PC-9 (cell line): ENCODE data around the gene CD300E. TPM values are rescaled to one million over a fixed set of nuclear protein-coding genes. Genes with fewer than 3 reads are reported as not detected.

ENCODE experiments used
- BruUV-seq: library from RNA; stranded (reverse); fragments of 400-500 nt; replicated peaks from 2 replicates; lab custom pipeline; 2021; lab: Mats Ljungman, UMichigan
- CTCF ChIA-PET: fragments of 300-600 bp; sonication (Branson Sonifier 250); formaldehyde crosslinking; loops from one replicate; lab custom pipeline; 2022; ENCODE audit warnings: antibody characterized with exemption; lab: Charles Lee
- POLR2A ChIA-PET: fragments of 300-600 bp; sonication (Branson Sonifier 250); formaldehyde crosslinking; loops from one replicate; lab custom pipeline; 2022; ENCODE audit warnings: antibody characterized with exemption; ENCODE audit not compliant: unreplicated experiment; lab: Charles Lee
- DNase-seq, 2 experiments: peaks; one replicate each; pipeline versions ENCODE4 v3.0.0 to v3.0.0-alpha.2; 2015 to 2022; ENCODE audit warnings: mixed read lengths in 1 of 2
- H2AFZ ChIP-seq: fragments of 200-600 bp; sonication (generic); 2 replicates; pipeline ENCODE4 v1.8.1; 2017; ENCODE audit warnings: antibody characterized with exemption
- H3F3A ChIP-seq: fragments of 200-600 bp; sonication (generic); 2 replicates; pipeline ENCODE4 v1.8.1; 2017; ENCODE audit warnings: antibody characterized with exemption, mild to moderate bottlenecking, low read depth; ENCODE audit not compliant: insufficient read depth
- H3K27ac ChIP-seq: fragments of 200-600 bp; sonication (generic); 2 replicates; pipeline ENCODE4 v1.6.1; 2016; ENCODE audit warnings: mixed run types
- H3K27me3 ChIP-seq: fragments of 200-600 bp; sonication (generic); 2 replicates; pipeline ENCODE4 v1.6.1; 2016; ENCODE audit warnings: low read depth, mixed run types; ENCODE audit not compliant: insufficient read depth
- H3K36me3 ChIP-seq: fragments of 200-600 bp; sonication (generic); 2 replicates; pipeline ENCODE4 v1.6.1; 2016; ENCODE audit warnings: low read depth, mixed run types
- H3K4me1 ChIP-seq: fragments of 200-600 bp; sonication (generic); replicated peaks from 2 replicates; pipeline ENCODE4 v1.6.1; 2016; ENCODE audit warnings: mixed run types; ENCODE audit not compliant: insufficient read depth
- H3K4me2 ChIP-seq: fragments of 200-600 bp; sonication (generic); 2 replicates; pipeline ENCODE4 v1.6.1; 2017; ENCODE audit warnings: mixed run types
- H3K4me3 ChIP-seq: fragments of 200-600 bp; sonication (generic); 2 replicates; pipeline ENCODE4 v1.6.1; 2016; ENCODE audit warnings: mixed run types
- H3K79me2 ChIP-seq: fragments of 200-600 bp; sonication (generic); 2 replicates; pipeline ENCODE4 v1.6.1; 2017; ENCODE audit warnings: low read depth, mixed run types
- H3K9me2 ChIP-seq: fragments of 200-600 bp; sonication (generic); 2 replicates; pipeline ENCODE4 v1.8.1; 2017; ENCODE audit warnings: mild to moderate bottlenecking; ENCODE audit not compliant: insufficient read depth
- H3K9me3 ChIP-seq: fragments of 200-600 bp; sonication (generic); 2 replicates; pipeline ENCODE4 v1.8.1; 2016; ENCODE audit warnings: low read depth; ENCODE audit not compliant: insufficient read depth
- H4K20me1 ChIP-seq: fragments of 200-600 bp; sonication (generic); 2 replicates; pipeline ENCODE4 v1.8.1; 2017; ENCODE audit not compliant: insufficient read depth
- CTCF ChIP-seq: fragments of 200-600 bp; sonication (generic); conservative IDR thresholded peaks from 2 replicates; pipeline ENCODE4 v1.6.1; 2017; ENCODE audit warnings: mixed run types, antibody characterized with exemption, mild to moderate bottlenecking, moderate library complexity
- EZH2 ChIP-seq: fragments of 200-600 bp; sonication (generic); IDR thresholded peaks from 2 replicates; pipeline ENCODE4 v1.8.0; 2017; ENCODE audit warnings: antibody characterized with exemption, low read depth
- intact Hi-C: fragments of 100-400 bp; cut with micrococcal nuclease; formaldehyde crosslinking; loops from one replicate; pipeline ENCODE4 v1.10.0; 2022; ENCODE audit not compliant: unreplicated experiment
- total RNA-seq: library from RNA; stranded (reverse); gene quantifications from 2 replicates; pipeline ENCODE4 v1.2.3, GENCODE V29; 2021

Gene CD300E
- total RNA-seq, 1 experiment from 2014 or later: not detected

- no peak overlapping the region for H3K4me3 ChIP-seq
- no peaks in the 10 kb centered on the region for H3K4me1 ChIP-seq
- H3F3A ChIP-seq: no peaks in the 10 kb centered on the region
- TF ChIP-seq CTCF: no peak
- TF ChIP-seq EZH2: no peak
- no peak overlapping the region for H3K27ac ChIP-seq
- DNase-seq: no peak
- intact Hi-C loops: no loop called here
- CTCF ChIA-PET: no interaction called here
- H3K9me2 ChIP-seq: no peaks in the 10 kb centered on the region
- H3K9me3 ChIP-seq: no peaks in the 10 kb centered on the region
- POLR2A ChIA-PET: no interaction called here
- H4K20me1 ChIP-seq: no peaks in the 10 kb centered on the region
- H3K27me3 ChIP-seq: peaks cover 95% of the 10 kb centered on the region
- no TSS peak for BruUV-seq
- no peaks in the 10 kb centered on the region for H3K79me2 ChIP-seq
- no peak overlapping the region for H3K4me2 ChIP-seq
- no peak overlapping the region for H2AFZ ChIP-seq
- H3K36me3 ChIP-seq: no peaks in the 10 kb centered on the region
Observed at GRCh38 chr17:74654742-74655141, 31.2 kb upstream of the CD300E start.

GRCh38 chr17:74652020-74652419, 28.5 kb upstream of the CD300E start:
- no TSS peak for BruUV-seq
- no peaks in the 10 kb centered on the region for H3K79me2 ChIP-seq
- H3F3A ChIP-seq: no peaks in the 10 kb centered on the region
- intact Hi-C loops: no loop called here
- no peak overlapping the region for H2AFZ ChIP-seq
- peaks cover 100% of the 10 kb centered on the region for H3K27me3 ChIP-seq
- TF ChIP-seq CTCF (no peak), EZH2 (no peak; the same call in 1 of the 2 replicates)
- H3K9me2 ChIP-seq: no peaks in the 10 kb centered on the region
- no peaks in the 10 kb centered on the region for H3K4me1 ChIP-seq
- H3K9me3 ChIP-seq: no peaks in the 10 kb centered on the region
- ChIA-PET POLR2A (no interaction called here), CTCF (no interaction called here)
- no peak for DNase-seq
- H4K20me1 ChIP-seq: no peaks in the 10 kb centered on the region
- H3K4me2 ChIP-seq: no peak overlapping the region
- no peaks in the 10 kb centered on the region for H3K36me3 ChIP-seq
- H3K4me3 ChIP-seq: no peak overlapping the region
- H3K27ac ChIP-seq: no peak overlapping the region

- H3K27ac ChIP-seq: no peak overlapping the region
- TF ChIP-seq EZH2 (no peak), CTCF (no peak)
- BruUV-seq: no TSS peak
- no peaks in the 10 kb centered on the region for H3K9me2 ChIP-seq
- intact Hi-C loops: no loop called here
- H3K4me3 ChIP-seq: no peak overlapping the region
- CTCF ChIA-PET: no interaction called here
- H3K36me3 ChIP-seq: no peaks in the 10 kb centered on the region
- no peak overlapping the region for H3K4me2 ChIP-seq
- H3K27me3 ChIP-seq: peaks cover 97% of the 10 kb centered on the region
- DNase-seq: no peak
- no peaks in the 10 kb centered on the region for H3F3A ChIP-seq
- H3K79me2 ChIP-seq: no peaks in the 10 kb centered on the region
- no peaks in the 10 kb centered on the region for H3K9me3 ChIP-seq
- H3K4me1 ChIP-seq: no peaks in the 10 kb centered on the region
- H4K20me1 ChIP-seq: no peaks in the 10 kb centered on the region
- POLR2A ChIA-PET: no interaction called here
- H2AFZ ChIP-seq: no peak overlapping the region
Observed at GRCh38 chr17:74649909-74650308, 26.4 kb upstream of the CD300E start.
